Activated CD8-positive, alpha-beta memory T cell treated with anti-CD3 and anti-CD28 coated beads for 24 hours (primary cell): ENCODE measurements around the gene DNASE1L2.
"Not testable (repeated sequence)": the region's sequence is repeated elsewhere in the genome, so short reads cannot be mapped to it uniquely, and the experiment has no call there.

Experiments
- DNase-seq: peaks from one replicate; pipeline ENCODE4 v3.0.0-alpha.2; 2020

Gene DNASE1L2

DNA sequence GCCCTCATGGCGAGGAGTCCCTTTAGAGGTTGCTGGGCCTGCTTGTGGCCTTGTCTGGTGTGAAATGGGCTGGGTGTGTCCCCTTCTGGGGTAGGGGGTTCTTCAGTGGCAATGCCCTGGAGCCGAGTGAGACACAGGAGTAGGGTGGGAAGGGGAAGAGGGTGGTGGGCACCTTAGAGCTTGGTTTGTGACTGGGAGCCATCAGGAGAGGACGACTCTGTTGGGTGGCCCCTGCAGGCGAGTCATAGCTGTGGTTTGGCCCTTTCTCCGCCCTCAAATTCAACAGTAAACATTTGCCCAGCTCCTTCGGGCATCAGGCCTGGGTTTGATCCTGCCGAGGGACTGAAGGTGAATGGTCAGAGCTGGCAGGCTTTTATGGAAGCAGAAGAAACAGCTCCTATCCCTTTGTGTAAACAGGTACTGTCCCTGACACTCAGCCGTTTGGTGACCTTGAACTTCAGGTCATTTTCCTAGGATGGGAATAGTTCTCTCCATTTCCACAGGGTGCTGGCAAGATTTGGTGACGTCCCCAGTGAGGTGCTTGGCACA lies 9.9 kb upstream of the DNASE1L2 start:
- DNase-seq, result no peak

- DNase-seq, result no peak
These were observed 9.3 kb upstream of the DNASE1L2 start for GRCh38 chr16:2226918-2227317.

GRCh38 chr16:2228161-2228824 lies 8.0 kb upstream of the DNASE1L2 start:
- DNase-seq, result no peak

GRCh38 chr16:2229091-2229490 lies 7.2 kb upstream of the DNASE1L2 start:
- no peak for DNase-seq

GRCh38 chr16:2229632-2230250 lies 6.5 kb upstream of the DNASE1L2 start:
- DNase-seq, result no peak

DNA sequence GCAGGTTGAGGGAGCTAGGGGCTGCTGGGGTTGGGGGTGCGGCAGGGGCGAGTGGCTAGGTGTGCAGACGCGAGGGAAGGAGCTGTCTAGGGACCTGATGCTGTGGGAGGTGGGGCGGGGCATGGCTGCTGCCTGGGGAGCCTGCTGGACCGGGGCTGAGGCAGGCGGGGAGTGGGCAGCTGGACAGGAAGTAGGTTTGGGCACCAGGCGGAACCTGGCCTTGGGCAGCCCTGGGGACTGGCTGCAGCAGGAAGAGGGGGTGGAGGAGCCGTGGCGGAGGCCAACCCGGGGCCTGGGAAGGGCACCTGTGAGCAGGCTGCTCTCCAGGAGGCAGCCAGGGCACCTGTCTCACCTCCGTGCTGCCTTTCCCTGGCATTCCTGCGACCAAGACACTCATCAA lies 5.9 kb upstream of the DNASE1L2 start:
- no peak for DNase-seq

DNA sequence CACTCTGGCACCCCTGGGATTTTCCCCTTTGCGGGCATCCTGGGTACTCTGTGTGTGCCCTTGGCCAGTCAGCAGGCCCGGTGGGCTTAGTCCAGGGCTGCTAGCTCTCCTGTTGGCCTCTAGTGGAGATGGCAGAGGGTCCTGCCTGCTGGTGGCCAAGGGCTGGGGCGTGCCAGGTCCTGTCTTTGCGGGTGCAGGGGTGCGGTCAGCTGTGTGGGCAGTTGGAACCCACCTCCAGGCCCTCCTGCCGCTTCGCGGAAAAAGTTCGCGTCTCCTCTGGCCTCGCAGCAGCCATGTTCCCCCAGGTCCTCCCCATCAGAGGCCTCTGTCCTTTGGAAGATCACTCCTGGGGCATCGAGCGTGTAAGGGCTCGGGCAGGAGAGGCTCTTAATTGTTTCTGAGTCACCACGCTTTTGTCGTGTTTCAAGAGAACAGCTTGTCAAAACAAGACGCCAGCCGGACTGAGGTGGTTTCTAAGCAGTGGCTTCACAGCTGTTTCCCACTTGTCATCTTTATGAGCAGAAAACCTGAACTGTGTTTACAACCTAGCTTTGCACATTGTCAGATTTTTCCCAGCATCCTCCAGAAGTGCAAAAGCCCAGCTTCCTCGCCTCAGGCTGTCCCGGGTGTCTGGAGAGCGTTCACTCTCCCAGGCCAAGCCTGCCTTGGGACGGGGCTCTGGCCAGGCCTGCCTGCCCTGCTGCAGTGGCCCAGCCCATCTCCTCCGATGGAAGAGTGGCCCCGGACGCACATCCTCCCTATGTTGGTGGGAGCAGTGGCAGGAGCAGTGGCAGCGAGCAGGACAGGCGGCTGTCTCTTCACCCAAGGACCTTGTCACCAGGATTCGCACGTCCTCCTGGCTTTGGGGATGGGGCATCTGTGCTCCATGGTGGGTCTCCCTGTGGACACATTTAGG lies 5.0 kb upstream of the DNASE1L2 start:
- no peak for DNase-seq

DNA sequence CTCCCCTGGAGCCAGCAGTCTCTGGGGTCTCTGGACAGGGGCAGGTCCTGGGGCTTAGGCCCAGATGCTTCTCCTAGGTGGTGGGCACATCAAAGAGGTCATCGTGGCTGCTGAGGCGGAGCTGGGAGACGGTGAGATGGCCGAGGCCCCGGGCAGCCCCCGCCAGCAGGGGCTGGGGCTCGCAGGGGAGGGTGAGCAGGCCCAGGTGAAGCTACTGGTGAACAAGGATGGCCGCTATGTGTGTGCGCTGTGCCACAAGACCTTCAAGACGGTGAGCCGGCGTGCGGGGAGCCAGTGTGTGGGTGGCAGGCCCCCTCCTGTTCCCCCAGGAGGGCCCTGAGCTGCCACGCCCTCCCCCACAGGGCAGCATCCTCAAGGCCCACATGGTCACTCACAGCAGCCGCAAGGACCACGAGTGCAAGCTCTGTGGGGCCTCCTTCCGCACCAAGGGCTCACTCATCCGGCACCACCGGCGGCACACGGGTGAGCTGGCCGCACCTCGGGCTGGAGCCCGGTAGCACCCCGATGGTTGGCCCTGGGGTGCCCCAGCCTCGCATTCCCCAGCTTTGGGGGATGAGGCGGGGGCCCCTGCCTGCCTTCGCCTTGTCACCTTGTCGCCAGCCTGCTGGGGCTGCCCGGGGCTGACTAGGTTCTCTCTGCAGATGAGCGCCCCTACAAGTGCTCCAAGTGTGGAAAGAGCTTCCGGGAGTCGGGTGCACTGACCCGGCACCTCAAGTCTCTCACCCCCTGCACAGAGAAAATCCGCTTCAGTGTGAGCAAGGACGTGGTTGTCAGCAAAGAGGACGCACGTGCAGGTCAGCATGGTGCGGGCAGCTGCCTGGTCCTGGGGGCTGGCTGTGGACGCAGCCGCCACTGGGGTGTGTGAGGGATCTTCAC lies 3.9 kb upstream of the DNASE1L2 start:
- no peak for DNase-seq

DNA sequence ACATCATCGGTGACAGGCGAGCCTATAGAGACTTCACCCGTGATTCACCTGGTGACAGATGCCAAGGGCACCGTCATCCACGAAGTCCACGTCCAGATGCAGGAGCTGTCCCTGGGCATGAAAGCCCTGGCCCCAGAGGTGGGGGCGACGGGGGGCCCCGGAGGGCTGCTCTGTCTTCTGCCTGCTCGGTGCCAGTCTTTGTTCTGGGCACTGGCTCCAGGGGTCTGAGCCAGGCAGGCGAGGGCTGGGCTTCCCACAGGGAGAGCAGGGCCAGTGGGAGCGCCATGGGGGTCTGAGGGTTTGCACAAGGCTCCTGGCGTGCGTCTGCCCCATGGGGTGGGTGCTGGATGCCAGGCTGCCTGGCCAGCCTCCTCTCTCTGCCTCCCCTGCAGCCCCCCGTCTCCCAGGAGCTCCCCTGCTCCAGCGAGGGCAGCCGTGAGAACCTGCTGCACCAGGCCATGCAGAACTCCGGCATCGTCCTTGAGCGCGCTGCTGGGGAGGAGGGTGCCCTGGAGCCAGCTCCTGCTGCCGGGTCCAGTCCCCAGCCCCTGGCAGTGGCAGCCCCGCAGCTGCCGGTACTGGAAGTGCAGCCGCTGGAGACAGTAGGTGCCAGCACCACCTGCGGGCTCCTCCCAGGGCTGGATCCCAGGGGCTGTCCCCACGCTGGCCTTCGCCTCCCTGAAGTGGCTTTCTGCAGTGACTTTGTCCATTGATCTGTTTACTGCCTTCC lies 3.0 kb upstream of the DNASE1L2 start:
- no peak for DNase-seq

DNA sequence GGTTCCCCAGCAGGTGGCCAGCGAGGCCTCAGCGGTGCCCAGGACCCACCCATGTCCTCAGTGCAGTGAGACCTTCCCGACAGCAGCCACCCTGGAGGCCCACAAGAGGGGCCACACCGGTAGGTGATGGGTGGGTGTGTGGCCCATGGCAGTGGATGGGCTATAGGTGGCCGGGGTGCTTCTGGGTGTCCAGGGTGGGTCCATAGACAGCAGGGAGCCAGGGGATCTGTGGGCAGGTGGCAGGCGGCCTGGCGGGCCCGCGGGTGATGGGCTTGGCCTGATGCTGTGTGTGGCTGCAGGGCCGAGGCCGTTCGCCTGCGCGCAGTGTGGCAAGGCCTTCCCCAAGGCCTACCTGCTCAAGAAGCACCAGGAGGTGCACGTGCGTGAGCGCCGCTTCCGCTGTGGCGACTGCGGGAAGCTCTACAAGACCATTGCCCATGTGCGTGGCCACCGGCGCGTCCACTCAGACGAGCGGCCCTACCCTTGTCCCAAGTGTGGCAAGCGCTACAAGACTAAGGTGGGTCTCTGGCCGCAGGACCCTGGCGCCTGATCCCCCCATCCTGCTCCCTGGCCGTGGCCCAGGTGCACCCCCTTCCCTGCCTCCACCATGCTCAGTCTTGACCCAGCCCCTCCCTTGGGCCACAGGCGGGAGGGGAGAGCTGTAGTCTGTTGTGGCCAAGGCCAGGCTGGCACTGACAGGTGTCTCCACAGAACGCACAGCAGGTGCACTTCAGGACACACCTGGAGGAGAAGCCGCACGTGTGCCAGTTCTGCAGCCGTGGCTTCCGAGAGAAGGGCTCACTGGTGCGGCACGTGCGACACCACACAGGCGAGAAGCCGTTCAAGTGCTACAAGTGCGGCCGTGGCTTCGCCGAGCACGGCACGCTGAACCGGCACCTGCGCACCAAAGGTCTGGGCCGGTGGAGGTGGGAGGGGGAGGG lies 2.1 kb upstream of the DNASE1L2 start:
- DNase-seq, result no peak

DNA sequence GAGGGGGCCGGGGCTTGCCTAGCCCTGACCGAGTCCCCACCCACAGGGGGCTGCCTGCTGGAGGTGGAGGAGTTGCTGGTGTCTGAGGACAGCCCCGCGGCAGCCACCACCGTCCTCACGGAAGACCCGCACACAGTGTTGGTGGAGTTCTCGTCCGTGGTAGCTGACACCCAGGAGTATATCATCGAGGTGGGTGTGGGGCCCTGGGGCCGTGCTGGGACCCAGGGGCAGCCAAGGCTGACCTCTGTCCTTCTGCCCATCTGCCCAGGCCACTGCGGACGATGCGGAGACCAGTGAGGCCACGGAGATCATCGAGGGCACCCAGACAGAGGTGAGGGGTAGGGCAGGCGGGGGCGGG lies 1.5 kb upstream of the DNASE1L2 start:
- no peak for DNase-seq

- no peak for DNase-seq
These were observed 1.0 kb upstream of the DNASE1L2 start for GRCh38 chr16:2235234-2235651.

DNA sequence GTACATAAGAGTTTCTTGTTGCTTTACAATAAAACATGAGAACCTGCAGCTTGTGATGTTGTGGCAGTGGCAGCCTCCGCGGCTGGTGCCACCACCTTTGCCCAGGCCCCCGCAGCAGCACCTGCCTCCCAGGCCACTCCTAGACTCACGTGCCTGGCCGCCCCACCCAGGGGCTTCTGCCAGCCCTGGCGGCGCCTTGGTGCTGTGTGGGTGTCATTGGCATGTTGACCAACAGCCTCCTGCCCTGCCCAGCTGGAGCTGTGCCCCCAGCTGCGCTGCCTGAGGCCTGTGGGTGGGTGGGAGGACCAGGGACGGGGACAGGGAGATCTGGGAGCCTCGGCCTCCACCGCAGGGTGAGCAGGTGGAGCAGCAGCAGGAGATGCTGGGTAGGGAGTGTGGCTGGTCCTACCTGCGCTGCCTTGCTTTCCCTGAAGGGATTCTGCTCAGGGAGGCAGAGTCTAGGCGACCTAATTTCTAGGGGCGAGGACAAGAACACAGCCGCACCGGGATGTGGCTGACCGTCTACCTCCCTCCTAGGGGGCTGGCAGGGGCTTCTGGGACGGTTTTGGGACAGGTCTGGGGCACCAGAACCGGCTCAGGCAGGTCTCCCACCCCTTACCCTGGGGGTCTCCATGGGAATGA lies 428 bp upstream of the DNASE1L2 start:
- DNase-seq, result no peak

DNA sequence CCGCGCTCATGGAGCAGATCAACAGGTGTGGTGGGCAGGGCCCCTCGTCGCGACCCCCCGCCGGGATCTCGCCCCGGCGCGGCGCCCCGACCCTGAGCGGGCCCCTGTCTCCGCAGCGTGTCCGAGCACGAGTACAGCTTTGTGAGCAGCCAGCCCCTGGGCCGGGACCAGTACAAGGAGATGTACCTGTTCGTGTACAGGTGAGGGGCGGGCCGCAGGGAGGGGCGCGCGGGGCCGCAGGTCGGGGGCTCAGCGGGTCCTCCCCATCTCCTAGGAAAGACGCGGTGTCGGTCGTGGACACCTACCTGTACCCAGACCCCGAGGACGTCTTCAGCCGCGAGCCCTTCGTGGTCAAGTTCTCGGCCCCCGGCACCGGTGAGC lies 848 bp downstream of the DNASE1L2 start:
- DNase-seq, result no peak

DNA sequence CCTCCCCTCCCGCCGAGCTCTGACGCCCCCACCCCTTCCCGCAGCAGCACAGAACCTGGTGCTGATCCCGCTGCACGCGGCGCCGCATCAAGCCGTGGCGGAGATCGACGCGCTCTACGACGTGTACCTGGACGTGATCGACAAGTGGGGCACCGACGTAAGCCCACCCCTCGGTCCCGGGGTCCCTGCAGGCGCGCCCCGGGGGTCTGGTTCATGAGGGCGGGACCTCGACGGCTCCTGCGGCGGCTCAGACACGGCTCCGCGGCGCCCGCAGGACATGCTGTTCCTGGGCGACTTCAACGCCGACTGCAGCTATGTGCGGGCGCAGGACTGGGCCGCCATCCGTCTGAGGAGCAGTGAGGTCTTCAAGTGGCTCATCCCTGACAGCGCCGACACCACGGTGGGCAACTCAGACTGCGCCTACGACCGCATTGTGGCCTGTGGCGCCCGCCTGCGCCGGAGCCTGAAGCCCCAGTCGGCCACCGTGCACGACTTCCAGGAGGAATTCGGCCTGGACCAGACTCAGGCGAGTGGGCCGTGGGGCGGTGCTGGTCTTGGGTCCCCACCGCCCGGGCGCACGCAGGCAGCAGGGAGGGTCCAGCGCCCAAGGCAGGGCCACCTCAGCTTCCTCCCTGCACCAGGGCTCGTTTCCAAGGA lies 1.4 kb downstream of the DNASE1L2 start:
- DNase-seq, result no peak

DNA sequence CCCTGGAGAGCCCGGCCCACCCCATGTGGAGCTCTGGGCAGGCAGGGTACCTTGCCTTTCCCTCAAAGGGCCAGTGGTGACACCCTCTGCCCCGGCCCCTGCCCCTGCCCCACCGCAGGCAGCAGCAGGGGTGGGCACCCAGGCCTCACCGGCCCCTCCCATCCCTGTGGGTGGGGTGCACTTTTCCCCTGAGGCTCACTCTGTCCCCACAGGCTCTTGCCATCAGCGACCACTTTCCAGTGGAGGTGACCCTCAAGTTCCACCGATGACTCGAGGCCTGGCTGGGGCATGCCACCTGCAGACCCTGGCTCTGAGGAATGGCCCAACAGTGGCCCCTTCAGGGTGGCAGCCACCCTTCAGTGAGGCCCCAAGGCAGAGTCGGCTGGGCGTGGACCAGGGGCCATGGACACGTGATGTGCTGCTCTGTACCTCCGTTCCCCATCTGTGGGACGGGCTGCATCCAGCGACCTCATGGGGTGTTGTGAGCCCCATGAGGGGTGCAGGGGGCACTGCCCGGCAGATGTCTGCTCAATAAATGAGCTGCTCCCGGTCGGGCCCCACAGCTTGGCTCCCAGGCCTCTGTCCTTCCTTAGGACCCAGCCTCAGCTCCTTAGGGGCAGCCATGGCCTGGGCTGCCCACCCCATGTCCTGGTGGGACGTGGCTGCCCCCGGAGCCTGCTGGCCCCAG lies 2.0 kb downstream of the DNASE1L2 start:
- DNase-seq, result no peak

DNA sequence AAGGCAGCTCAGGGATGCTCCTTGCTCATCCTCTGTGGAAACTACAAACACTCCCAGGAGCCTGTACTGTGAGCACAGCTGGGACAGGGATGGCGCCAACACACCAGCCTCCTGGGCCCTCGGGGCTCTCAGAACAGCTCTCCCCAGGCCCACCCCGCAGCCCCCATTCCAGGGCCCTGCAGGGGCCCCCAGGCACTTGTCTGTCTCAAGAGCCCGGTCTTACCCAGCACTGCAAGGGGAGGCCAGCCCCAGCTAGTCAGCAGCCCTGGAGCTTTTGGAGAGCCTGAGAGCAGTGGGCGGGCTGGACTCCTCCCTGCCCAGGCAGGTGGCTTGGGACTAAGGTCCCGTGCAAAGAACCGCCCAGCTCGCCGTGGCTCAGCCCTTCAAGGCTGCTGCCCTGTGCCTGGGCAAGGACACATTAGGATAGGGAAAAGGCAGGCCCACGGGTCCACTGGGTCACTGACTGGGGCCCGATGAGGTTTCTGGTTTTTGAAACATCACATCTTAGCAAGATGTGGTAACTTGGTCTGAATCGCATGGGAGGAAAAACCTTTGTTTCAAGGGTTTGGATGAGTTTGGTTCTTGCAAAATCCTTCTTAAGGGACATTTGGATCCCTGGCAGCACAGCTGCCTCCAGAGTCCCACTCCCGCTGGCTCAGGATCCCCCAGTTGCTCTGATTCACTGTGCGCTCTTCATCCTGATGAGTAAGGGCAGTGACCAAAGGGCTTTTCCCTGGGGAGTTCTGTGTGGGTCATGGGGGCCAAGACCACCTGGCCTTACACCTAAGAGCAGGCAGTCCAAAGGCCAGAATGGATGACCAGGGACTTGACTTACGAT lies 2.8 kb downstream of the DNASE1L2 start:
- no peak for DNase-seq

DNA sequence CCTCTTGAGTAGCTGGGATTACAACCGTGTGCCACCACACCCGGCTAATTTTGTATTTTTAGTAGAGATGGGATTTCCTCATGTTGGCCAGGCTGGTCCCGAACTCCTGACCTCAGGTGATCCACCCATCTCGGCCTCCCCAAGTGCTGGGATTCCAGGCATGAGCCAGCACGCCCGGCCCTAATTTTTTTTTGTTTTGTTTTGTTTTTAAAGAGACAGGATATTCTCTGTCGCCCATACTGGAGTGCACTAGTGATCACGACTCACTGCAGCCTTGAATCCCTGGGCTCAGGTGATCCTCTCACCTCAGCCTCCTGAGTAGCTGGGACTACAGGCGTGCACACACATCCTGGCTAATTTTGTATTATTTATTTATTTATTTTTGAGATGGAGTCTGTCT lies 4.1 kb downstream of the DNASE1L2 start:
- DNase-seq, result not testable (repeated sequence)
